ENCODE measurements around the gene HES2. TPM values are rescaled to one million over a fixed set of nuclear protein-coding genes. Genes with fewer than 3 reads are reported as not detected.

The HES2 gene
- total RNA-seq, 1 donor from 2014 or later, result 0.07 TPM

DNA sequence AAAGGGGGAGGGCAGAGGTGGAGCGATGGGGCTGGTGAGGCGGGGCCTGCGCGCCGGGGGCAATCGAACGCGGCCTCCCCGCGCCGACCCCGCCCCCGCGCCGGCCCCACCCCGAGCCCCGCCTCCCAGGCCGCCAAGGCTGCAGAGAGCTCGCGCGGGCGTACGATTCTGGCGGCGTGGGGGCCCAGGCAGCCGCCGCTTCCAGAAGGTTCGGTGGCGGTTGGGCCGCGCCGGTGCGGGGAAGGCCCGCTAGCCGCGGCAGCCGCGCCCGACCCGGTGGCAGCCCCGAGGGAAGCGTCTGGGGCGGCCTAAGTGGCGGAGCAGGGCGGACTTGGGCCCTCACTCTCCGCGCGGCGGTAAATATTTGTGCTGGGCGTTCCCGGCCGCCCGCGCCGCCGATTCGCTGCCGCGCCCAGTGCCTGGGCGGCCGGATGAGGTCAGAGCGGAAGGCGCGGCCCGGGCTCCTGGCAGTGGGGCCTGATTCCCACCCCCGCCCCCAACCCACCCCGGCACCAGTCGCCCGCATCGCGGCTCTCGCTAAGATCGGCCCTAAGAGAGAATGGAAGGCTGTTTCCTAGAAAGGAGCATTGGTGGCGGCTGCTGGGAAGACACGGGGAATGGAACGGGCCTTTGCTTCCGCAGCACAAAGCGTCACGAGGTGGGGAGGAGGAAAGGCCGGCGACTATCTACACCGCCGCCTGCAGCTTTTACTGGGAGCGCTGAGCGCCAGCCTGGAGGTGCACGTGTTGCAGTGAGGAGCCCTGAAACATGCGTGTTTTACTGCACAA lies 26.1 kb downstream of the HES2 start, which contains the start of gene ACOT7:
TSS of gene ACOT7 (minus strand) at position 368 of the 788 bp plus-strand sequence. CDS start 368 bp downstream, outside the sequence.
- H3K4me3 Mint-ChIP-seq, result peak within 1 kb of the TSS; percentile 91
- H3K4me1 Mint-ChIP-seq, result peaks cover 35% of the 10 kb centered on the region
- H3K27me3 Mint-ChIP-seq (ENCODE audit: low read depth), result no peaks in the 10 kb centered on the region
- no peaks in the 10 kb centered on the region for H3K9me3 Mint-ChIP-seq
- TF ChIP-seq, protein P1, sequence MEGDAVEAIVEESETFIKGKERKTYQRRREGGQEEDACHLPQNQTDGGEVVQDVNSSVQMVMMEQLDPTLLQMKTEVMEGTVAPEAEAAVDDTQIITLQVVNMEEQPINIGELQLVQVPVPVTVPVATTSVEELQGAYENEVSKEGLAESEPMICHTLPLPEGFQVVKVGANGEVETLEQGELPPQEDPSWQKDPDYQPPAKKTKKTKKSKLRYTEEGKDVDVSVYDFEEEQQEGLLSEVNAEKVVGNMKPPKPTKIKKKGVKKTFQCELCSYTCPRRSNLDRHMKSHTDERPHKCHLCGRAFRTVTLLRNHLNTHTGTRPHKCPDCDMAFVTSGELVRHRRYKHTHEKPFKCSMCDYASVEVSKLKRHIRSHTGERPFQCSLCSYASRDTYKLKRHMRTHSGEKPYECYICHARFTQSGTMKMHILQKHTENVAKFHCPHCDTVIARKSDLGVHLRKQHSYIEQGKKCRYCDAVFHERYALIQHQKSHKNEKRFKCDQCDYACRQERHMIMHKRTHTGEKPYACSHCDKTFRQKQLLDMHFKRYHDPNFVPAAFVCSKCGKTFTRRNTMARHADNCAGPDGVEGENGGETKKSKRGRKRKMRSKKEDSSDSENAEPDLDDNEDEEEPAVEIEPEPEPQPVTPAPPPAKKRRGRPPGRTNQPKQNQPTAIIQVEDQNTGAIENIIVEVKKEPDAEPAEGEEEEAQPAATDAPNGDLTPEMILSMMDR (conservative IDR thresholded peaks at IDR 0.05), result peak; percentile 26
- DNase-seq (ENCODE audit: low read depth, low spot score), result peak; percentile 77
- peaks cover 4% of the 10 kb centered on the region for H3K36me3 Mint-ChIP-seq (ENCODE audit: low read depth)
- peak within 1 kb of the TSS; percentile 89 for H3K27ac Mint-ChIP-seq (ENCODE audit: unreplicated experiment)

DNA sequence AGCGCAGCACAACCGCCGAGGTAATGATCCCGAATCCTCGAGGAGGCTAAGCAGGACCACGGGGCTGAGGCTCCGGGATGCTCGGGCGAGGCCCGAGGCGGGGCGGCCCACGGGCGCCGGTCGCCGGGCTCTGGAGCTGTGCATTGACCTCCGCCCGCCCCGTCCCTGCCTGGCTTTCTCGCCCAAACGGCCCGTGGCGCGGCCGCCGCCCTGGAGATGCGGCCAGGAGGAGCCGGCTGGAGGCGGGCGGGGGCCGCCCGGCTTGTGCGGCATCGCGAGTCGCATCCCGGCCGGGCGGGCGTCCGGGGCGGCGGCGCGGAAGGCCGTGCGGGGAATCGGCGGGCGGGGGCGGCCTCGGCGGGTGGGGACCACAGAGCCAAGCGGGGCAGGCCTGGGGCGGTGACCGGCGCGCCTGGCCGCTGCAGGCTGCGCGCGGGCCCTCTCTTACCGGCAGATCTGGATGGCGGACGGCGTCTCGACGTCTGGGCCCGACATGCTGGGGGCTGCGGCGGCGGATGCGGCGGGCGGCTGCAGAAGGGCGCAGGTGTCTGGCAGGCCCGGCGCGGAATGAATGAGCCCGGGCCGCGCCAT lies 26.8 kb downstream of the HES2 start:
- Mint-ChIP-seq H3K27me3 (ENCODE audit: low read depth) (no peaks in the 10 kb centered on the region), H3K36me3 (ENCODE audit: low read depth) (peaks cover 4% of the 10 kb centered on the region), H3K9me3 (no peaks in the 10 kb centered on the region), H3K4me3 (peak overlapping the region; percentile 91), H3K27ac (ENCODE audit: unreplicated experiment) (peak overlapping the region; percentile 86), H3K4me1 (peaks cover 35% of the 10 kb centered on the region)
- peak; percentile 26 for DNase-seq (ENCODE audit: low read depth, low spot score)
- TF ChIP-seq, protein P1 (conservative IDR thresholded peaks at IDR 0.05), result no peak

DNA sequence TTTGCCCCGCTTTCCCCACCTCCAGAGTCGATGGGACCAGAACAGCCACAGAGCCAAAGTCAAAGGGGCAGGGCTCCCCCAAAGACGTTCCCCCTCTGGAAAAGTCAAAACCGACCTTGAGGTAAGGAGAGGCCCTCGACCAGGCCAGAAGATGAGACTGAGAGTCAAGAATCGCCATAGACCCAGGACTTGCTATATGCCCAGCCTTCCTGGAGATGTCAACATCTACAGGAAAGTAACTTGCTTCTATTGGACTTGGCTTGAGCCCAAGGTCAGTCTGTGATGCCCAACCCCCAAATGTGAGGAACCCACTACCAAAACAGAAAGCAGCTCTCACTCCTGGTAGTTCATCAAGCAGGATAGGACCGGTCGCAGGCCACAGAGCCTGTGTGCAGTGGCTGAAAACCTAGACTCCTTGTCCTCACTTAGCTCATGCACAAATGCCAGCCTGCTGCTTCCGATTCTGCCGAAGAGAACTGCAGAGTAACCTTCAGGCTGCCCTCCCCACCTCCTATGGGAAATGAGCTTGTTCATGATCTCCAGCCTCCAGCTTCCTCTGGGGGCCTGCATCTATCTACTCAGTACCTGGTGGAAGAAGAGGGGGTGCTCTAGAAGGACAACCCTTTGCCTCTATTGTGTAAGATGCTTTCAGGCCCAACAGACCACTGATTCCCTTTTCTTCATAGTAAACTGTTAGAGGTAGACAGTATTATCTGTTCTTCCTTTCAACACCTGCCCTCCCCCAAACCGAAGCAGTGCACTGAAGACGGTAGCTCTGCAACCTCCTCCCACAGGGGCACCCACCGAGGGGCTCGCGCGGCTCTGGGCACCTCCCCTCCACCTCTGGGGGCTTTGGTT lies 27.5 kb downstream of the HES2 start:
- TF ChIP-seq, protein P1 (conservative IDR thresholded peaks at IDR 0.05), result no peak
- peaks cover 4% of the 10 kb centered on the region for H3K36me3 Mint-ChIP-seq (ENCODE audit: low read depth)
- H3K4me3 Mint-ChIP-seq, result peak overlapping the region; percentile 91
- no peaks in the 10 kb centered on the region for H3K9me3 Mint-ChIP-seq
- no peaks in the 10 kb centered on the region for H3K27me3 Mint-ChIP-seq (ENCODE audit: low read depth)
- peak overlapping the region; percentile 24 for H3K27ac Mint-ChIP-seq (ENCODE audit: unreplicated experiment)
- H3K4me1 Mint-ChIP-seq, result peaks cover 38% of the 10 kb centered on the region
- no peak for DNase-seq (ENCODE audit: low read depth, low spot score)

DNA sequence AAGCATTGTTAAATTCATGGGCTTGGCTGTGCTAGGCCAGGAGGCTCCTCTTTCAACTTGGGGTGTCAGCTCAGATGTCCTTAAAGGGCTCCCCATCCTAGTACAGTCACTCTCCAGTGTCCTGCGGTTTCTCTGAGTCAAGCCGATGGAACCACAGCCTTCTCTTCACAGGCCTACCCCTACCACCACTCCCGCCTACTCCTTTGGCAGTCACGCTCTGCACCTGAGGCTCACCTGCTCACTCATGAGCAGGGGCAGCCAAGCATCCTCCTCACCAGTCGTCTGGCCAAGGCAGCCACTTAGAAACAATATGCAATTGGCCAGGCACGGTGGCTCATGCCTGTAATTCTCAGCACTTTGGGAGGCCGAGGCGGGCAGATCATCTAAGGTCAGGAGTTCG lies 29.7 kb downstream of the HES2 start:
- TF ChIP-seq, protein P1 (conservative IDR thresholded peaks at IDR 0.05), result no peak
- H3K9me3 Mint-ChIP-seq, result no peaks in the 10 kb centered on the region
- H3K4me1 Mint-ChIP-seq, result peaks cover 54% of the 10 kb centered on the region
- no peak overlapping the region for H3K27ac Mint-ChIP-seq (ENCODE audit: unreplicated experiment)
- H3K4me3 Mint-ChIP-seq, result peak overlapping the region; percentile 91
- peaks cover 4% of the 10 kb centered on the region for H3K36me3 Mint-ChIP-seq (ENCODE audit: low read depth)
- DNase-seq (ENCODE audit: low read depth, low spot score), result no peak
- H3K27me3 Mint-ChIP-seq (ENCODE audit: low read depth), result no peaks in the 10 kb centered on the region

DNA sequence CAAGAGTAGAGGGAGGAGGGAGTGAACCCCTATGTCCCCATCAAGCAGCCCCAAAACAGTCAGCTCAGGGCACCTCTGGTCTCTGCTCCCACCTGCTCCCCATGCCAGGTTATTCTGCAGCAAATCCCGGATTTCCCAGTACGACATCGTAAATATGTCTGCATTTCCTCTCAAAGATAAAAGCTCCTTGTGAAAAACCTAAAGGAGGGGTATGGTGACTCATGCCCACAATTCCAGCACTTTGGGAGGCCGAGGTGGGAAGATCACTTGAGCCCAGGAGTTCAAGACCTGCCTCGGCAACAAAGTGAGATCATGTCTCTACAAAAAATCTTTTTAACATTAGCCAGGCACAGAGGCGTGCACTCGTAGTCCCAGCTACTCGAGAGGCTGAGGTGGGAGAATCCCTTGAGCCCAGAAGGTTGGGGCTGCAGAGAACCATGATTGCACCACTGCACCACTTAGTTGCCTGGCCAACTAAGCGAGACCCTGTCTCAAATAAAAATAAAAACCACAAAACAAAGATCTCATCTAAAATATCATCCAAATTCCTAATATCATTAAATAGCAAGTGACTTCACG lies 33.3 kb downstream of the HES2 start:
- peaks cover 2% of the 10 kb centered on the region for H3K9me3 Mint-ChIP-seq
- no peak for DNase-seq (ENCODE audit: low read depth, low spot score)
- TF ChIP-seq, protein P1 (conservative IDR thresholded peaks at IDR 0.05), result no peak

More for the DNA sequence above, 33.3 kb downstream of the HES2 start:
- Mint-ChIP-seq H3K27me3 (ENCODE audit: low read depth) (no peaks in the 10 kb centered on the region), H3K4me1 (peaks cover 39% of the 10 kb centered on the region), H3K4me3 (peak overlapping the region; percentile 19), H3K27ac (ENCODE audit: unreplicated experiment) (peak overlapping the region; percentile 40), H3K36me3 (ENCODE audit: low read depth) (peaks cover 4% of the 10 kb centered on the region)
